ENCODE measurements around the gene DNMBP.

DNA sequence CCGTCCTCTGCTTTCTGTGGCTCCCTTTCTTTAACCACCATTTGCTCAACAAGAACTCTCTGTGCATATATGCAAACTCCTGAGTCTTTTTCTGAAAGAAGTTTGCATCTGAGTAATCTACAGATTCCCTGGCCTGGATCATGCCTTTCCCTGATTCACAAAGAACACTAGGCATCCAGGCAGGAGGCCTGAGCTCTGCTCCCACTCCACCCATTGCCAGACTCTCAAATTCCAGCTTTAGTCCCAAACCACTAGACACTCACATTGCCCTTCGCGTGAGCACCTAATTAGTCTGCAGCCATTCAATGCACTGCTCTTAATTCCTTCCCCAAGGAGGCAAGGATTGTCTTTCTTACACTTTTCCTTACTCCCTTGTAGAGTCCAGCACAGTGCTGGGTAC lies 166.4 kb downstream of the DNMBP start:
- TF ChIP-seq, protein P1, sequence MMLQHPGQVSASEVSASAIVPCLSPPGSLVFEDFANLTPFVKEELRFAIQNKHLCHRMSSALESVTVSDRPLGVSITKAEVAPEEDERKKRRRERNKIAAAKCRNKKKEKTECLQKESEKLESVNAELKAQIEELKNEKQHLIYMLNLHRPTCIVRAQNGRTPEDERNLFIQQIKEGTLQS (IDR thresholded peaks at IDR 0.05) = no peak
- TF ChIP-seq POLR2AphosphoS5 (IDR thresholded peaks at IDR 0.05; ENCODE audit: low read depth, low read length) = no peak
- TF ChIP-seq CTCF (IDR thresholded peaks at IDR 0.05 in 2 of 3, conservative IDR thresholded peaks at IDR 0.05 in 1 of 3; ENCODE audit: borderline replicate concordance in 1 of 3, insufficient read depth in 1 of 3, low read depth in 2 of 3, low read length in 2 of 3) = no peak
- no peak for TF ChIP-seq RAD21 (IDR thresholded peaks at IDR 0.05; ENCODE audit: low read depth)
- TF ChIP-seq SIN3A (IDR thresholded peaks at IDR 0.05; ENCODE audit: low read depth) = no peak
- no peak for TF ChIP-seq REST (IDR thresholded peaks at IDR 0.05; ENCODE audit: low read depth)
- TF ChIP-seq ELF1 (IDR thresholded peaks at IDR 0.05; ENCODE audit: borderline replicate concordance, low read depth) = no peak
- TF ChIP-seq, protein P2, sequence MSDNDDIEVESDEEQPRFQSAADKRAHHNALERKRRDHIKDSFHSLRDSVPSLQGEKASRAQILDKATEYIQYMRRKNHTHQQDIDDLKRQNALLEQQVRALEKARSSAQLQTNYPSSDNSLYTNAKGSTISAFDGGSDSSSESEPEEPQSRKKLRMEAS (IDR thresholded peaks at IDR 0.05) = no peak
- no peak for TF ChIP-seq CEBPB (IDR thresholded peaks at IDR 0.05; ENCODE audit: low read depth)
- TF ChIP-seq TCF7L2 (IDR thresholded peaks at IDR 0.05; ENCODE audit: borderline replicate concordance, extremely low read depth, insufficient read depth, insufficient read length) = no peak
- TF ChIP-seq POLR2A (IDR thresholded peaks at IDR 0.05; ENCODE audit: borderline replicate concordance, extremely low read depth, insufficient read depth, insufficient read length) = no peak
- no peak for TF ChIP-seq EZH2 (IDR thresholded peaks at IDR 0.05)
- TF ChIP-seq ZBTB33 (IDR thresholded peaks at IDR 0.05; ENCODE audit: extremely low read depth, insufficient replicate concordance, low read length) = no peak
- no peak for TF ChIP-seq EZH2phosphoT487 (IDR thresholded peaks at IDR 0.05; ENCODE audit: borderline replicate concordance)
